SIG-M5 treated with dmso at 0.1 percent for 504 hours (cell line): ENCODE measurements around the gene DGCR6L.
A peak's percentile ranks its signal among the peaks of the same experiment; 100 is the strongest.
"Not testable (repeated sequence)": the region's sequence is repeated elsewhere in the genome, so short reads cannot be mapped to it uniquely, and the experiment has no call there.

Experiments
- DNase-seq: peaks from one replicate; lab custom pipeline; 2025; ENCODE audit not compliant: unreplicated experiment; lab: John Stamatoyannopoulos, UW

DGCR6L gene

GRCh38 chr22:20277936-20278635 is 41.8 kb downstream of the DGCR6L start:
- not testable (repeated sequence) for DNase-seq

- no peak for DNase-seq
Observed at GRCh38 chr22:20276468-20276867, 43.4 kb downstream of the DGCR6L start.

- no peak for DNase-seq
Observed at GRCh38 chr22:20275836-20276235, 44.0 kb downstream of the DGCR6L start.

- DNase-seq = not testable (repeated sequence)
Observed at GRCh38 chr22:20275325-20275724, 44.5 kb downstream of the DGCR6L start.

GRCh38 chr22:20274374-20274773 is 45.5 kb downstream of the DGCR6L start:
- not testable (repeated sequence) for DNase-seq

GRCh38 chr22:20273758-20274181 is 46.1 kb downstream of the DGCR6L start:
- no peak for DNase-seq

GRCh38 chr22:20272700-20273099 is 47.2 kb downstream of the DGCR6L start:
- no peak for DNase-seq

GRCh38 chr22:20272174-20272573 is 47.7 kb downstream of the DGCR6L start:
- no peak for DNase-seq

GRCh38 chr22:20271114-20271994 is 48.5 kb downstream of the DGCR6L start:
- no peak for DNase-seq

GRCh38 chr22:20270190-20271113 is 49.4 kb downstream of the DGCR6L start:
- DNase-seq = not testable (repeated sequence)

- DNase-seq = not testable (repeated sequence)
Observed at GRCh38 chr22:20269673-20270072, 50.2 kb downstream of the DGCR6L start.

- DNase-seq = not testable (repeated sequence)
Observed at GRCh38 chr22:20269201-20269600, 50.7 kb downstream of the DGCR6L start.

- DNase-seq = peak; percentile 17
Observed at GRCh38 chr22:20268279-20269012, 51.4 kb downstream of the DGCR6L start, which contains the start of gene RTN4R. Gene RTN4R (minus strand): TSS chr22:20268318. CDS start chr22:20268092, 226 bp downstream.

GRCh38 chr22:20267441-20268278 is 52.2 kb downstream of the DGCR6L start:
- DNase-seq = no peak

- DNase-seq = not testable (repeated sequence)
Observed at GRCh38 chr22:20266667-20267440, 53.0 kb downstream of the DGCR6L start.

GRCh38 chr22:20265772-20266666 is 53.8 kb downstream of the DGCR6L start:
- DNase-seq = not testable (repeated sequence)

- no peak for DNase-seq
Observed at GRCh38 chr22:20264614-20265452, 55.0 kb downstream of the DGCR6L start.
